PC-9 (cell line): ENCODE results near the gene NFKB1.

Source experiments
- EZH2 ChIP-seq: fragments of 200-600 bp; sonication (generic); IDR thresholded peaks from 2 replicates; pipeline ENCODE4 v1.8.0; 2017; ENCODE audit warnings: antibody characterized with exemption, low read depth
- TF ChIP-seq, protein P1 (sequence below): fragments of 200-600 bp; sonication (generic); conservative IDR thresholded peaks from 2 replicates; pipeline ENCODE4 v1.6.1; 2017; ENCODE audit warnings: mixed run types, antibody characterized with exemption, mild to moderate bottlenecking, moderate library complexity

DNA sequence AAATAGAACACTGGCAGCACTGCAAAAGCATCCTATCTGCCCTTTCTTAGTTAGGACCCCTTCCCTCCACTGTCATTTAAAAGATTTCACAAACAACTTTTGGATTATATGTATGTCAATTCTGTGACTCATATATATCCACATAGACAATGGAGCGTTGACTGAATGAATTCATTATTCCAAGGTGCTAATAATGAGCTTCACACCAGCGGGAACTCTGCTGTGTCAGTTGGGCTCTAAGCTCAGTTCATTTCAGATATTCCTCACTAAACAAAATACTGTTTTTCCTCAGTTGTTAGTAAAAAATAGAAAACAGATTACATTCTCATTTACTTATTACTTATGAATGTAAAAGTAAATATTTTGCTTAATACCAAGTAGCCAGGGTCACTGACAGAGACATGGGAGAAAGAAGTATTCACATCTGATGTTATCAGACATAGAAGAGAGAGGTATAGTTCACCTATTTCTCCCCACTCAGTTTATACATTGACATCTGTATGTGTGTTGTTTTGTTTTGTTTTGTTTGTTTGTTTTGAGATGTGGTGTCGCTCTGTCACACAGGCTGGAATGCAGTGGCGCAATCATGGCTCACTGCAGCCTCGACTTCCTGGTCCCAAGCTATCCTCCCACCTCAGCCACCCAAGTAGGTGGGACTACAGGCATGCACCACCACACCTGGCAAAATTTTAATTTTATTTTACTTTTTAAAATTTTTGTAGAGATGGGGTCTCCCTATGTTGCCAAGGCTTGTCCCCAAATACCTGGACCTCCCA lies 10.9 kb downstream of the NFKB1 start:
- TF ChIP-seq, protein P1, sequence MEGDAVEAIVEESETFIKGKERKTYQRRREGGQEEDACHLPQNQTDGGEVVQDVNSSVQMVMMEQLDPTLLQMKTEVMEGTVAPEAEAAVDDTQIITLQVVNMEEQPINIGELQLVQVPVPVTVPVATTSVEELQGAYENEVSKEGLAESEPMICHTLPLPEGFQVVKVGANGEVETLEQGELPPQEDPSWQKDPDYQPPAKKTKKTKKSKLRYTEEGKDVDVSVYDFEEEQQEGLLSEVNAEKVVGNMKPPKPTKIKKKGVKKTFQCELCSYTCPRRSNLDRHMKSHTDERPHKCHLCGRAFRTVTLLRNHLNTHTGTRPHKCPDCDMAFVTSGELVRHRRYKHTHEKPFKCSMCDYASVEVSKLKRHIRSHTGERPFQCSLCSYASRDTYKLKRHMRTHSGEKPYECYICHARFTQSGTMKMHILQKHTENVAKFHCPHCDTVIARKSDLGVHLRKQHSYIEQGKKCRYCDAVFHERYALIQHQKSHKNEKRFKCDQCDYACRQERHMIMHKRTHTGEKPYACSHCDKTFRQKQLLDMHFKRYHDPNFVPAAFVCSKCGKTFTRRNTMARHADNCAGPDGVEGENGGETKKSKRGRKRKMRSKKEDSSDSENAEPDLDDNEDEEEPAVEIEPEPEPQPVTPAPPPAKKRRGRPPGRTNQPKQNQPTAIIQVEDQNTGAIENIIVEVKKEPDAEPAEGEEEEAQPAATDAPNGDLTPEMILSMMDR: no peak
- TF ChIP-seq EZH2: no peak
